Muscle layer of colon (tissue), 2 donors: ENCODE data around the gene SLF1.

Experiments
- H3K27ac ChIP-seq: one replicate; pipeline ENCODE4 v1.7.0; 2013; ENCODE audit warnings: low read depth, mild to moderate bottlenecking, low read length, moderate library complexity
- H3K27me3 ChIP-seq, 2 donors: one replicate each; pipeline ENCODE4 v1.7.0; 2013; ENCODE audit warnings: low read length in 2 of 2, mild to moderate bottlenecking in 2 of 2; ENCODE audit not compliant: insufficient read depth in 2 of 2, control insufficient read depth in 1 of 2
- H3K36me3 ChIP-seq: one replicate; pipeline ENCODE4 v1.7.0; 2013; ENCODE audit warnings: mild to moderate bottlenecking, low read length; ENCODE audit not compliant: insufficient read depth
- H3K4me1 ChIP-seq: one replicate; pipeline ENCODE4 v1.7.0; 2013; ENCODE audit warnings: mild to moderate bottlenecking, low read length; ENCODE audit not compliant: insufficient read depth
- H3K4me3 ChIP-seq, 2 donors: one replicate each; pipeline ENCODE4 v1.7.0; 2013; ENCODE audit warnings: low read length in 2 of 2, low read depth in 1 of 2, mild to moderate bottlenecking in 1 of 2, moderate library complexity in 1 of 2
- H3K9ac ChIP-seq: one replicate; pipeline ENCODE4 v1.7.0; 2013; ENCODE audit warnings: low read length
- H3K9me3 ChIP-seq: one replicate; pipeline ENCODE4 v1.7.0; 2013; ENCODE audit warnings: mild to moderate bottlenecking, low read length
- donor health status: abdominal sarcoma.
- donor health status: Adenocarcinoma of cecum.

Gene SLF1

GRCh38 chr5:94667937-94668336, 49.5 kb downstream of the SLF1 start:
- Histone ChIP-seq H3K9ac (no peak overlapping the region), H3K27me3 (no peaks in the 10 kb centered on the region), H3K36me3 (no peaks in the 10 kb centered on the region), H3K4me1 (no peaks in the 10 kb centered on the region), H3K27ac (no peak overlapping the region), H3K9me3 (no peaks in the 10 kb centered on the region), H3K4me3 (no peak overlapping the region)

- Histone ChIP-seq H3K4me3 (no peak overlapping the region), H3K9ac (no peak overlapping the region), H3K9me3 (no peaks in the 10 kb centered on the region), H3K27me3 (no peaks in the 10 kb centered on the region), H3K36me3 (no peaks in the 10 kb centered on the region), H3K27ac (no peak overlapping the region), H3K4me1 (no peaks in the 10 kb centered on the region)
These were observed 52.3 kb downstream of the SLF1 start for GRCh38 chr5:94670726-94671125.

- no peaks in the 10 kb centered on the region for H3K9me3 ChIP-seq
- H3K36me3 ChIP-seq = no peaks in the 10 kb centered on the region
- no peaks in the 10 kb centered on the region for H3K27me3 ChIP-seq
- no peak overlapping the region for H3K27ac ChIP-seq
- no peak overlapping the region for H3K4me3 ChIP-seq
- H3K9ac ChIP-seq = no peak overlapping the region
- no peaks in the 10 kb centered on the region for H3K4me1 ChIP-seq
These were observed 54.3 kb downstream of the SLF1 start for GRCh38 chr5:94672746-94673145.

GRCh38 chr5:94674490-94675382, 56.3 kb downstream of the SLF1 start:
- no peak overlapping the region for H3K9ac ChIP-seq
- H3K4me1 ChIP-seq = no peaks in the 10 kb centered on the region
- no peaks in the 10 kb centered on the region for H3K9me3 ChIP-seq
- no peaks in the 10 kb centered on the region for H3K27me3 ChIP-seq
- H3K27ac ChIP-seq = no peak overlapping the region
- no peak overlapping the region for H3K4me3 ChIP-seq
- H3K36me3 ChIP-seq = no peaks in the 10 kb centered on the region

- Histone ChIP-seq H3K4me1 (no peaks in the 10 kb centered on the region), H3K27me3 (no peaks in the 10 kb centered on the region), H3K4me3 (no peak overlapping the region), H3K36me3 (no peaks in the 10 kb centered on the region), H3K27ac (no peak overlapping the region), H3K9me3 (no peaks in the 10 kb centered on the region), H3K9ac (no peak overlapping the region)
These were observed 57.6 kb downstream of the SLF1 start for GRCh38 chr5:94675965-94676618.

GRCh38 chr5:94682814-94683520, 64.5 kb downstream of the SLF1 start:
- Histone ChIP-seq H3K9me3 (no peaks in the 10 kb centered on the region), H3K4me1 (no peaks in the 10 kb centered on the region), H3K9ac (no peak overlapping the region), H3K4me3 (no peak overlapping the region), H3K27me3 (no peaks in the 10 kb centered on the region), H3K36me3 (peaks cover 3% of the 10 kb centered on the region), H3K27ac (no peak overlapping the region)

GRCh38 chr5:94689908-94690307, 71.4 kb downstream of the SLF1 start:
- no peak overlapping the region for H3K4me3 ChIP-seq
- H3K9ac ChIP-seq = no peak overlapping the region
- H3K27ac ChIP-seq = no peak overlapping the region
- no peaks in the 10 kb centered on the region for H3K4me1 ChIP-seq
- peaks cover 3% of the 10 kb centered on the region for H3K36me3 ChIP-seq
- no peaks in the 10 kb centered on the region for H3K9me3 ChIP-seq
- H3K27me3 ChIP-seq = no peaks in the 10 kb centered on the region

- Histone ChIP-seq H3K4me1 (no peaks in the 10 kb centered on the region), H3K4me3 (no peak overlapping the region), H3K9ac (no peak overlapping the region), H3K27me3 (no peaks in the 10 kb centered on the region), H3K27ac (no peak overlapping the region), H3K9me3 (no peaks in the 10 kb centered on the region), H3K36me3 (peaks cover 3% of the 10 kb centered on the region)
These were observed 72.3 kb downstream of the SLF1 start for GRCh38 chr5:94690778-94691177.

- no peaks in the 10 kb centered on the region for H3K4me1 ChIP-seq
These were observed 72.8 kb downstream of the SLF1 start for GRCh38 chr5:94691291-94691690.

GRCh38 chr5:94691949-94692348, 73.5 kb downstream of the SLF1 start:
- Histone ChIP-seq H3K27me3 (no peaks in the 10 kb centered on the region), H3K9me3 (no peaks in the 10 kb centered on the region), H3K27ac (no peak overlapping the region), H3K36me3 (peaks cover 3% of the 10 kb centered on the region), H3K4me3 (no peak overlapping the region), H3K4me1 (no peaks in the 10 kb centered on the region), H3K9ac (no peak overlapping the region)

More at GRCh38 chr5:94691291-94691690, 72.8 kb downstream of the SLF1 start:
- H3K27ac ChIP-seq = no peak overlapping the region
- peaks cover 3% of the 10 kb centered on the region for H3K36me3 ChIP-seq
- H3K9me3 ChIP-seq = no peaks in the 10 kb centered on the region
- H3K27me3 ChIP-seq = no peaks in the 10 kb centered on the region
- H3K9ac ChIP-seq = no peak overlapping the region
- no peak overlapping the region for H3K4me3 ChIP-seq

- Histone ChIP-seq H3K9me3 (no peaks in the 10 kb centered on the region), H3K4me1 (no peaks in the 10 kb centered on the region), H3K27ac (no peak overlapping the region), H3K27me3 (no peaks in the 10 kb centered on the region), H3K36me3 (no peaks in the 10 kb centered on the region), H3K9ac (no peak overlapping the region), H3K4me3 (no peak overlapping the region)
These were observed 74.1 kb downstream of the SLF1 start for GRCh38 chr5:94692581-94692980.
